ENCODE measurements around the gene ANAPC1. TPM values are rescaled to one million over a fixed set of nuclear protein-coding genes. Genes with fewer than 3 reads are reported as not detected.
"Not testable (repeated sequence)": the region's sequence is repeated elsewhere in the genome, so short reads cannot be mapped to it uniquely, and the experiment has no call there.

The ANAPC1 gene
- polyA plus RNA-seq, 1 of the 3 experiments (the other 2 are of a cell fraction), result 16.0 TPM

DNA sequence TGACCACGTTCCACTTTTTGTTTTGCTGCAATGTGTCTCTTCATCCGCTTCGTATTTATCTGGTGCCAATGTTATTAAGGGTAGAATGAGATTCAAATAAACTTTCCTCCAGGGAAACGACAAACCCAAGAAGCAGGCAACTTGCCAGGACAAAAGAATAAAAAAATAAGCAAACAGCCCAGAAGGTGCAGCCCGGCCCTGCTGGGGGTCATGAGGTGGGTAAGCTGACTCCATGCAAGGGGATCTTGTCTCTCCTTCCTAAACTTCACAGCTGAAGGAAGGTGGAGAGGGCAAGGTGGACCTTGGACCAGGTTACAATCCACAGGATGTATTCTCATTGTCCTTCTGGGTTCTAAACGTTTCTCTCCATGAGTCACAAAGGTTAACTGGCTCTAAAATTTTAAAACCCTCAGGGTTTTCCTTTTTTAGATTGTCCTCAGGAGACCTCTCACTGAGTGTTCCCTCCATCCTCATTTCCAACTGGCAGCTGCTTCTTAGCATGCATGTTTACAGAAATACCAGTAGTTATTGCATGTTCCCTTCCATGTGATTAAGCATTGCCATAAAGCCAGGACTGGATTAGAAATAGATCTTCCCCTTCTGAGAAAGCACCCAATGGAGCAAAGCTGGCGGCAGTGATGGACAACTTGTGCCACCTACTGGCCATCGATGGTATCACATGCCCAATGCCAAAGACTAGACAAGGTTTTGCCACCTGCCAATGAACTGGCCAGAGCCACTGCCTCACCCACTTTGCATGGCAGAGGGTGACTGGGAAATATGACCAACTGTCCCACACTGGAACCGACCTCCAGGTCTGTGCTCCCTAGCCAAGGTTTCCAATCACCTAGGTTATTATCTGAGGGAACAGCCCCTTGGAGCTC, 147.9 kb downstream of the ANAPC1 start:
- H3K27ac ChIP-seq (ENCODE audit: low read depth in 2 of 2, low read length in 1 of 2); CTCF ChIA-PET; H3K9me3 ChIP-seq; H3K4me2 ChIP-seq; DNase-seq; H3K4me1 ChIP-seq (ENCODE audit: control insufficient read depth in 1 of 2, insufficient read depth in 2 of 2, low read depth in 1 of 2, low read length in 1 of 2); H4K20me1 ChIP-seq (ENCODE audit: insufficient read depth); POLR2A ChIA-PET; H2AFZ ChIP-seq (ENCODE audit: low read depth); H3K79me2 ChIP-seq (ENCODE audit: insufficient read depth); H3K4me3 ChIP-seq (ENCODE audit: low read depth in 2 of 2, low read length in 1 of 2); H3K27me3 ChIP-seq (ENCODE audit: insufficient read depth); H3F3A ChIP-seq (replicated peaks; ENCODE audit: insufficient read depth); H3K9me2 ChIP-seq; H3K9ac ChIP-seq; H3K36me3 ChIP-seq (replicated peaks in 1 of 2; ENCODE audit: control insufficient read depth in 1 of 2, insufficient read depth in 2 of 2, low read length in 1 of 2): not testable (repeated sequence)
- WGBS (ENCODE audit: low lambda C conversion rate), result 60% methylated on average over 6 of the region's 9 CpGs
- peak; percentile 28 for TF ChIP-seq RAD21 (IDR thresholded peaks at IDR 0.05; ENCODE audit: low read length)
- TF ChIP-seq, protein P1, sequence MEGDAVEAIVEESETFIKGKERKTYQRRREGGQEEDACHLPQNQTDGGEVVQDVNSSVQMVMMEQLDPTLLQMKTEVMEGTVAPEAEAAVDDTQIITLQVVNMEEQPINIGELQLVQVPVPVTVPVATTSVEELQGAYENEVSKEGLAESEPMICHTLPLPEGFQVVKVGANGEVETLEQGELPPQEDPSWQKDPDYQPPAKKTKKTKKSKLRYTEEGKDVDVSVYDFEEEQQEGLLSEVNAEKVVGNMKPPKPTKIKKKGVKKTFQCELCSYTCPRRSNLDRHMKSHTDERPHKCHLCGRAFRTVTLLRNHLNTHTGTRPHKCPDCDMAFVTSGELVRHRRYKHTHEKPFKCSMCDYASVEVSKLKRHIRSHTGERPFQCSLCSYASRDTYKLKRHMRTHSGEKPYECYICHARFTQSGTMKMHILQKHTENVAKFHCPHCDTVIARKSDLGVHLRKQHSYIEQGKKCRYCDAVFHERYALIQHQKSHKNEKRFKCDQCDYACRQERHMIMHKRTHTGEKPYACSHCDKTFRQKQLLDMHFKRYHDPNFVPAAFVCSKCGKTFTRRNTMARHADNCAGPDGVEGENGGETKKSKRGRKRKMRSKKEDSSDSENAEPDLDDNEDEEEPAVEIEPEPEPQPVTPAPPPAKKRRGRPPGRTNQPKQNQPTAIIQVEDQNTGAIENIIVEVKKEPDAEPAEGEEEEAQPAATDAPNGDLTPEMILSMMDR (IDR thresholded peaks at IDR 0.05), result peak; percentile 43
- TF ChIP-seq SMC3 (IDR thresholded peaks at IDR 0.05; ENCODE audit: low read depth, low read length), result 0 out of 2 replicates have a peak, but pooled peaks have one; percentile 7

DNA sequence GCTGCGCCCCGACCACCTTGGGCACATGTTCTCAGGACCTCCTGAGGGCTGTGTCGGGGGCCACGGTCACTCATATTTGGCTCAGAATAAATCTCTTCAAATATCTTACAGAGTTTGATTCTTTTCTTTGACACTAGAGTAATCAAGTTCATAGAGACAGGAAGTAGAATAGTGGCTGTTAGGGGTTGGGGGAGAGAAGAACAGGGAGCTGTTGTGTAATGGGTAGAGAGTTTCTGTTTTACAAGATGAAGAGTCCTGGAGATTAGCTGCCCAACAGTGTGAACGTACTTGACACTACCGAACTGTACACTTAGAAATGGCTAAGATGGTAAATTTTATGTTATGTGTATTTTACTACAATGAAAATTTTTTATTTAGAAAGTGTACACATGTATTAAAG, 148.6 kb downstream of the ANAPC1 start:
- H3K27me3 ChIP-seq (ENCODE audit: insufficient read depth); H3K9ac ChIP-seq; H3K4me1 ChIP-seq (ENCODE audit: control insufficient read depth in 1 of 2, insufficient read depth in 2 of 2, low read depth in 1 of 2, low read length in 1 of 2); H4K20me1 ChIP-seq (ENCODE audit: insufficient read depth); H3K9me2 ChIP-seq; CTCF ChIA-PET; H3K4me3 ChIP-seq (ENCODE audit: low read depth in 2 of 2, low read length in 1 of 2); H3K27ac ChIP-seq (ENCODE audit: low read depth in 2 of 2, low read length in 1 of 2); H3F3A ChIP-seq (replicated peaks; ENCODE audit: insufficient read depth); H3K9me3 ChIP-seq; H3K79me2 ChIP-seq (ENCODE audit: insufficient read depth); H3K36me3 ChIP-seq (replicated peaks in 1 of 2; ENCODE audit: control insufficient read depth in 1 of 2, insufficient read depth in 2 of 2, low read length in 1 of 2); POLR2A ChIA-PET; H2AFZ ChIP-seq (ENCODE audit: low read depth); H3K4me2 ChIP-seq; DNase-seq: not testable (repeated sequence)
- WGBS (ENCODE audit: low lambda C conversion rate), result 86% methylated on average over 4 of the region's 6 CpGs

DNA sequence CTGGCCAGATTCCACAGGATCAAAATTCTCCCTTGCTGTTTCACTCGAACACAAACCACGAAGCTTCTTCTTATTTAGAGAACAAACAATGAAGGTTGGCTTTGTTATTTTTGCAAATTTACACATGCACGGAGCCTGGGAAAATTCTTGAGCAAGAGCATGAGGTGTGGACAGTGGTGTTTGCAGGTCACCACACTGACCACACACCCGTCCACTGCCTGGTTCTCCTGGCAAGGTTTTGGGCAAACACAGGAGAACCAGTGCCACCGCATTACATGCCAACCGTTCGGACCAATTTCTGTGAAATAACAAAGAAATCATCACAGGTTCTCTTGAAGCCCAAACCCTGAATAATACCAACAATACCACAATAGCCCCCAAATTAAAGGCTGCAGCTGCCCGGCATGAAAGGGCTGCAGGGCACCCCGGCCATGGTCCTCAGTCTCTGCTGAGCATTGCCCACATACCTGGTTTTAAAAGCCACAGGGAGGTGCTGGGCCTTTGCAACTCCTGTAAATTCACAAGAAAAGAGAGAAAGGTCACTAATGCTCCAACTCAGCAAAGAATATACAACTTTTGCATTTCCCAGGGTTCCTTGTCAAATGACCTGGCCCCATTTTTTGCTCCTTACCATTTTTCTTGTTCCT, 154.1 kb downstream of the ANAPC1 start:
- H3K4me2 ChIP-seq; H3F3A ChIP-seq (replicated peaks; ENCODE audit: insufficient read depth); H2AFZ ChIP-seq (ENCODE audit: low read depth); H3K4me3 ChIP-seq (ENCODE audit: low read depth in 2 of 2, low read length in 1 of 2); POLR2A ChIA-PET; H3K27ac ChIP-seq (ENCODE audit: low read depth in 2 of 2, low read length in 1 of 2); H3K27me3 ChIP-seq (ENCODE audit: insufficient read depth); H3K9me2 ChIP-seq; H3K9ac ChIP-seq; H3K9me3 ChIP-seq; H3K79me2 ChIP-seq (ENCODE audit: insufficient read depth); H3K36me3 ChIP-seq (replicated peaks in 1 of 2; ENCODE audit: control insufficient read depth in 1 of 2, insufficient read depth in 2 of 2, low read length in 1 of 2); DNase-seq; CTCF ChIA-PET; H4K20me1 ChIP-seq (ENCODE audit: insufficient read depth); H3K4me1 ChIP-seq (ENCODE audit: control insufficient read depth in 1 of 2, insufficient read depth in 2 of 2, low read depth in 1 of 2, low read length in 1 of 2): not testable (repeated sequence)
- WGBS (ENCODE audit: low lambda C conversion rate), result 100% methylated on average over 1 of the region's 9 CpGs

DNA sequence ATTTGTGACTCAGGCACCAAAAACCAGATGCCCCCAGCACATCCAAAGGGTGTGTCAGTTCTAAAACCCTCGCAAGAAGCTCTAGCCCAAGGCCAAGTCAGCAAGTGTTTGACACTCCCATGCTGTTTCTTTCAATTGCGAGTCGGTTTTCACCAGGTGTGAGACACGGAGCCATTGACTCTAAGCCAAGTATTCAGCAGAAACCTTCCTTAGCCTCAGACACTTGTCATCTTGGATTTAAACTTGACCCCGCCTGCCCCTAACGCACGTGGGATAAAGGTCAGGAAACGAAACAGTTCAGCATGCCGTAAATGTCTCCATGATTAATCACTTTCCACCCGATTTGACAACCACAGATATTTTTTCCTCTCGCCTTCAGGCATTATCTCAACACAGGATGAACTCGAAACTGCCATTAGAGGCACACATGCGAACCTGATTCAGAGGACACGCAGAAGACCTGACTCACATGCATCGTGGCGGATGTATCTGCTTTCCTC, 156.3 kb downstream of the ANAPC1 start:
- H3K36me3 ChIP-seq (replicated peaks in 1 of 2; ENCODE audit: control insufficient read depth in 1 of 2, insufficient read depth in 2 of 2, low read length in 1 of 2); H3K4me3 ChIP-seq (ENCODE audit: low read depth in 2 of 2, low read length in 1 of 2); H3K27ac ChIP-seq (ENCODE audit: low read depth in 2 of 2, low read length in 1 of 2); H3K9me2 ChIP-seq; H2AFZ ChIP-seq (ENCODE audit: low read depth); H3K9ac ChIP-seq; H3K79me2 ChIP-seq (ENCODE audit: insufficient read depth); H4K20me1 ChIP-seq (ENCODE audit: insufficient read depth); H3F3A ChIP-seq (replicated peaks; ENCODE audit: insufficient read depth); CTCF ChIA-PET; H3K4me2 ChIP-seq; H3K9me3 ChIP-seq; H3K27me3 ChIP-seq (ENCODE audit: insufficient read depth); H3K4me1 ChIP-seq (ENCODE audit: control insufficient read depth in 1 of 2, insufficient read depth in 2 of 2, low read depth in 1 of 2, low read length in 1 of 2); DNase-seq; POLR2A ChIA-PET: not testable (repeated sequence)
- WGBS (ENCODE audit: low lambda C conversion rate), result 82% methylated on average over 10 of the region's 16 CpGs

All from SK-N-SH (cell line).